Measurements from ENCODE around the gene CAMTA1.

DNA sequence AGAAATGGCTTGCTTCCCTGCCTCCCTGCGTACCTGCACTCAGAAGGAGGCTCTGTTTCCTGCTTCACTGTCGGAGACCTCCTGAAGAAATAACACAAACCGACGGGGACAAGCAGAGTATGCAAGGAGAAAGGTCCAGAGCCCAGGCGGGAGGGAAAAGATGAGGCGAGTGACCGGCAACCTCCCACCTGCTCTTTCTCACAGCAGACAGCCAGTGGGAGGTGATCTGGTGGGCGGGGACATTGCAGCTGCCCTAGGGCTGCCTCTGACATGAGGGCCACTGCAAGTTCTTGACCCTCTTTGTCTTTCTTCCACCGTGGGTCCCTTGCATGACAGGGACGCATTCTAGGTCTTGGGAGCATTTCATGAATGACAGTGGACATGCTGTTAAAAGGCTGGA lies 368.2 kb downstream of the CAMTA1 start:
- TF ChIP-seq, protein P1, sequence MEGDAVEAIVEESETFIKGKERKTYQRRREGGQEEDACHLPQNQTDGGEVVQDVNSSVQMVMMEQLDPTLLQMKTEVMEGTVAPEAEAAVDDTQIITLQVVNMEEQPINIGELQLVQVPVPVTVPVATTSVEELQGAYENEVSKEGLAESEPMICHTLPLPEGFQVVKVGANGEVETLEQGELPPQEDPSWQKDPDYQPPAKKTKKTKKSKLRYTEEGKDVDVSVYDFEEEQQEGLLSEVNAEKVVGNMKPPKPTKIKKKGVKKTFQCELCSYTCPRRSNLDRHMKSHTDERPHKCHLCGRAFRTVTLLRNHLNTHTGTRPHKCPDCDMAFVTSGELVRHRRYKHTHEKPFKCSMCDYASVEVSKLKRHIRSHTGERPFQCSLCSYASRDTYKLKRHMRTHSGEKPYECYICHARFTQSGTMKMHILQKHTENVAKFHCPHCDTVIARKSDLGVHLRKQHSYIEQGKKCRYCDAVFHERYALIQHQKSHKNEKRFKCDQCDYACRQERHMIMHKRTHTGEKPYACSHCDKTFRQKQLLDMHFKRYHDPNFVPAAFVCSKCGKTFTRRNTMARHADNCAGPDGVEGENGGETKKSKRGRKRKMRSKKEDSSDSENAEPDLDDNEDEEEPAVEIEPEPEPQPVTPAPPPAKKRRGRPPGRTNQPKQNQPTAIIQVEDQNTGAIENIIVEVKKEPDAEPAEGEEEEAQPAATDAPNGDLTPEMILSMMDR (IDR thresholded peaks at IDR 0.05) = no peak
- TF ChIP-seq POLR2A (IDR thresholded peaks at IDR 0.05) (no peak), EP300 (IDR thresholded peaks at IDR 0.05) (no peak)

All from stomach (tissue), 4 donors.